GM12801 (cell line): ENCODE measurements around the gene NEO1.

Experiments used
- TF ChIP-seq, protein P1 (sequence below): IDR thresholded peaks from one replicate; pipeline ENCODE4 v1.5.1; 2011; ENCODE audit warnings: control low read depth; ENCODE audit not compliant: insufficient read length; ENCODE audit errors: extremely low read depth

NEO1 gene

GRCh38 chr15:73079565-73079964, 27.3 kb downstream of the NEO1 start:
- TF ChIP-seq, protein P1, sequence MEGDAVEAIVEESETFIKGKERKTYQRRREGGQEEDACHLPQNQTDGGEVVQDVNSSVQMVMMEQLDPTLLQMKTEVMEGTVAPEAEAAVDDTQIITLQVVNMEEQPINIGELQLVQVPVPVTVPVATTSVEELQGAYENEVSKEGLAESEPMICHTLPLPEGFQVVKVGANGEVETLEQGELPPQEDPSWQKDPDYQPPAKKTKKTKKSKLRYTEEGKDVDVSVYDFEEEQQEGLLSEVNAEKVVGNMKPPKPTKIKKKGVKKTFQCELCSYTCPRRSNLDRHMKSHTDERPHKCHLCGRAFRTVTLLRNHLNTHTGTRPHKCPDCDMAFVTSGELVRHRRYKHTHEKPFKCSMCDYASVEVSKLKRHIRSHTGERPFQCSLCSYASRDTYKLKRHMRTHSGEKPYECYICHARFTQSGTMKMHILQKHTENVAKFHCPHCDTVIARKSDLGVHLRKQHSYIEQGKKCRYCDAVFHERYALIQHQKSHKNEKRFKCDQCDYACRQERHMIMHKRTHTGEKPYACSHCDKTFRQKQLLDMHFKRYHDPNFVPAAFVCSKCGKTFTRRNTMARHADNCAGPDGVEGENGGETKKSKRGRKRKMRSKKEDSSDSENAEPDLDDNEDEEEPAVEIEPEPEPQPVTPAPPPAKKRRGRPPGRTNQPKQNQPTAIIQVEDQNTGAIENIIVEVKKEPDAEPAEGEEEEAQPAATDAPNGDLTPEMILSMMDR = no peak

GRCh38 chr15:73081321-73081958, 29.2 kb downstream of the NEO1 start:
- TF ChIP-seq, protein P1 = no peak

DNA sequence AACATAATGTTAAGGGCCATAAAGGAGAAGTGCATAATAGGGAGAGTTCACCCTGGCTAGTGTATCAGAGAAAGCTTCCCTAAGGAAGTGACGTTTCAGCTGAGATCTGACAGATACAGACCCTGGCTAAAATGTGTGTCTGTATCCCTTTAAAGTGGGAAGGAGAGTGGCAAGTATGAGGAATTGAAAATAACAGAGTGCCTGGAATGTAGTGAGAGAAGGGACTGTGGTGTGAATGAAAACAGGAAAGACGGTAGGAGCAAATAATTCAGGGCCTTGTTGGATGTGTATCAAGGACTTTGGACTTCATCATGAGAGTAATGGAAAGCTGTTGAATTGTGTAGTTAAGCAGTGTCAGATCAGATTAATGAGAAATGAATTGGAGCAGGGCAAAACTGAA, 30.5 kb downstream of the NEO1 start:
- TF ChIP-seq, protein P1 = no peak

- TF ChIP-seq, protein P1 = no peak
Observed at GRCh38 chr15:73087098-73087497, 34.8 kb downstream of the NEO1 start.

DNA sequence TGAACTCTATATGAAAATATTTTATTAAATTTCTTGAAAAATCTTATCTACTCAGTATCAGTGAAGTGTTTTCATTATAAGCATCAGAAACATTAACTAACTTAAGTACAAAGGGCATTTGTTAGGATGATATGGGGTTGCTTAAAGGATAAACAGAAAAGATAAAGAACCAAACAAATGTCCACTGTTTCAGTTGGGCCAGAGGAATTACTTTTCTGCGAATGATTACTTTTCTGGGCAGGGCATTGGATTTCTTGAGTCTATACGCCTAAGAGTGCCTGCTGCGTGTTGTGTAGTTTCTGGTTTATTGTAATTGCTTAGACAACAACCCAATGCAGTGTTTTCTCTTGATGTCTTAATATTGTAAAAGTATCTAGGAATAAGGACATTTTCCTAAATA, 52.8 kb downstream of the NEO1 start:
- TF ChIP-seq, protein P1 = no peak

GRCh38 chr15:73108676-73109075, 56.4 kb downstream of the NEO1 start:
- TF ChIP-seq, protein P1 = no peak

- TF ChIP-seq, protein P1 = no peak
Observed at GRCh38 chr15:73109765-73110164, 57.5 kb downstream of the NEO1 start.
